Lower leg skin (tissue), 3 donors: ENCODE data around the gene BNIP3.

Experiments used
- POLR2A ChIP-seq, 2 donors: fragments of 450-650 bp; IDR thresholded peaks; one replicate each; pipeline ENCODE4 v1.6.1; 2016 to 2017; ENCODE audit warnings: antibody characterized with exemption in 2 of 2, mild to moderate bottlenecking in 1 of 2, moderate library complexity in 1 of 2
- TF ChIP-seq, protein P1 (sequence below), 3 donors: fragments of 450-650 bp; IDR thresholded peaks; one replicate each; pipeline ENCODE4 v1.5.1; 2016; ENCODE audit warnings: antibody characterized with exemption in 3 of 3, mild to moderate bottlenecking in 3 of 3, moderate library complexity in 2 of 3

DNA sequence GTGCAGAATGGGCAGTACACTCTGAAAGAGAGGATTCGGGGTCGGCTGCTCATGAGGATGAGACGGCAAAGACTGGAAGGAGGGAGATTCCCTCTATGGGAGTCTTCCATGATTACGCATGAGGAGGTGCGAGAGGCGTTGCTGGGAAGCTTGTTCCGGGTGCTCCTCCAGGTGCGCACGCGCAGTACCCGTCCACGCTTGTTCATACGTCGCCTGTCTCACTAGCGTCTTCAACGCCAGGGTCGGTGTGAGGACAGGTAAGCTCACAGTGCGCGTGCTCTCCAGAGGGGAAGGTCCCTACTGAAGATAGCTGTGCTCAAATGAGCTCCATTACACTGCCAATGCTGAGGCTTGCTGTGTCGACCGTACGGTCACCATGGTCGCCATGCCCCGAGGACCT lies 39.3 kb upstream of the BNIP3 start:
- TF ChIP-seq, protein P1, sequence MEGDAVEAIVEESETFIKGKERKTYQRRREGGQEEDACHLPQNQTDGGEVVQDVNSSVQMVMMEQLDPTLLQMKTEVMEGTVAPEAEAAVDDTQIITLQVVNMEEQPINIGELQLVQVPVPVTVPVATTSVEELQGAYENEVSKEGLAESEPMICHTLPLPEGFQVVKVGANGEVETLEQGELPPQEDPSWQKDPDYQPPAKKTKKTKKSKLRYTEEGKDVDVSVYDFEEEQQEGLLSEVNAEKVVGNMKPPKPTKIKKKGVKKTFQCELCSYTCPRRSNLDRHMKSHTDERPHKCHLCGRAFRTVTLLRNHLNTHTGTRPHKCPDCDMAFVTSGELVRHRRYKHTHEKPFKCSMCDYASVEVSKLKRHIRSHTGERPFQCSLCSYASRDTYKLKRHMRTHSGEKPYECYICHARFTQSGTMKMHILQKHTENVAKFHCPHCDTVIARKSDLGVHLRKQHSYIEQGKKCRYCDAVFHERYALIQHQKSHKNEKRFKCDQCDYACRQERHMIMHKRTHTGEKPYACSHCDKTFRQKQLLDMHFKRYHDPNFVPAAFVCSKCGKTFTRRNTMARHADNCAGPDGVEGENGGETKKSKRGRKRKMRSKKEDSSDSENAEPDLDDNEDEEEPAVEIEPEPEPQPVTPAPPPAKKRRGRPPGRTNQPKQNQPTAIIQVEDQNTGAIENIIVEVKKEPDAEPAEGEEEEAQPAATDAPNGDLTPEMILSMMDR (IDR thresholded peaks at IDR 0.05), result no peak
- no peak for TF ChIP-seq POLR2A (IDR thresholded peaks at IDR 0.05)
